K562 (cell line): ENCODE data around the gene MEPE. TPM values are rescaled to one million over a fixed set of nuclear protein-coding genes. Genes with fewer than 3 reads are reported as not detected.

Source experiments
- ATAC-seq: fragments of 200-7000 bp; cut with Tn5 transposase; 3 replicates; pipeline ENCODE4 v1.9.1; 2020; ENCODE audit warnings: moderate library complexity
- BruUV-seq: library from RNA; stranded (reverse); fragments of 400-500 nt; replicated peaks from 2 replicates; lab custom pipeline; 2021; lab: Mats Ljungman, UMichigan
- CTCF ChIA-PET: fragments of 300-600 bp; formaldehyde crosslinking; extraction: SDS; loops from one replicate; lab custom pipeline; 2021; ENCODE audit warnings: low intra/inter-chr PET ratio; lab: Yijun Ruan, JAX
- POLR2A ChIA-PET: fragments of 300-600, 350-650 bp; sonication (Branson Sonifier 250); formaldehyde crosslinking; extraction: SDS; loops from one replicate; lab custom pipeline; 2021; ENCODE audit warnings: antibody characterized with exemption, inconsistent platforms; lab: Yijun Ruan, JAX
- DNase-seq, 4 experiments: peaks; one replicate each; pipeline versions ENCODE4 v3.0.0 to v3.0.0-alpha.2; 2011 to 2018; ENCODE audit warnings: low spot score in 3 of 4, mixed read lengths in 3 of 4; ENCODE audit errors: extremely low read depth in 1 of 4
- FAIRE-seq: peaks from 2 replicates; lab custom pipeline; 2011; peaks lifted over from hg19 to GRCh38; lab: Jason Lieb, UNC
- H2AFZ ChIP-seq: 2 replicates; pipeline ENCODE4 v1.6.0; 2011; ENCODE audit warnings: low read depth, low read length, control low read depth, inconsistent platforms
- H3K27ac ChIP-seq: fragments of 200-600 bp; 3 replicates; pipeline ENCODE4 v1.8.0; 2011; ENCODE audit warnings: low read depth, mild to moderate bottlenecking, control low read depth, inconsistent platforms, low read length, moderate library complexity, mixed read lengths; ENCODE audit errors: extremely low read depth
- H3K27me3 ChIP-seq, 2 experiments: fragments of 300-600 bp in 1 of 2; 2 replicates in 1 of 2; 3 replicates in 1 of 2; pipeline versions ENCODE4 v1.6.0 to v1.8.0; 2011; ENCODE audit warnings: inconsistent platforms in 2 of 2, low read length in 2 of 2, mild to moderate bottlenecking in 1 of 2, mixed read lengths in 1 of 2, moderate library complexity in 1 of 2; ENCODE audit not compliant: control insufficient read depth in 2 of 2, insufficient read depth in 2 of 2
- H3K36me3 ChIP-seq: fragments of 300-600 bp; 3 replicates; pipeline ENCODE4 v1.8.0; 2011; ENCODE audit warnings: mild to moderate bottlenecking, low read length, inconsistent platforms; ENCODE audit not compliant: control insufficient read depth, insufficient read depth
- H3K4me1 ChIP-seq, 2 experiments: fragments of 200-600 bp in 1 of 2; replicated peaks in 1 of 2; 2 replicates in 1 of 2; 3 replicates in 1 of 2; pipeline versions ENCODE4 v1.5.1 to v1.8.0; 2011; ENCODE audit warnings: inconsistent platforms in 2 of 2, low read length in 2 of 2, mild to moderate bottlenecking in 1 of 2, mixed read lengths in 1 of 2, moderate library complexity in 1 of 2; ENCODE audit not compliant: control insufficient read depth in 2 of 2, insufficient read depth in 2 of 2
- H3K4me2 ChIP-seq: 2 replicates; pipeline ENCODE4 v1.6.1; 2011; ENCODE audit warnings: low read length, control low read depth, inconsistent platforms, mixed read lengths; ENCODE audit not compliant: insufficient read depth
- H3K4me3 ChIP-seq: fragments of 200-600 bp; sonication (generic), shearing (Covaris generic); 2 replicates; pipeline ENCODE4 v1.5.1; 2016; ENCODE audit warnings: control low read depth, inconsistent platforms
- H3K79me2 ChIP-seq: fragments of 200-600 bp; 3 replicates; pipeline ENCODE4 v1.8.0; 2011; ENCODE audit warnings: low read length, inconsistent platforms; ENCODE audit not compliant: control insufficient read depth, insufficient read depth
- H3K9ac ChIP-seq, 2 experiments: 2 replicates each; pipeline versions ENCODE4 v1.6.0 to v1.6.1; 2011; ENCODE audit warnings: low read depth in 2 of 2, low read length in 2 of 2, control low read depth in 1 of 2, inconsistent platforms in 1 of 2, mild to moderate bottlenecking in 1 of 2, mixed read lengths in 1 of 2; ENCODE audit not compliant: insufficient read depth in 1 of 2
- H3K9me1 ChIP-seq: one replicate; pipeline ENCODE4 v1.6.0; 2011; ENCODE audit warnings: inconsistent platforms, mild to moderate bottlenecking, low read length, moderate library complexity; ENCODE audit not compliant: control insufficient read depth, insufficient read depth
- H3K9me3 ChIP-seq: replicated peaks from 2 replicates; pipeline ENCODE4 v1.5.1; 2011; ENCODE audit warnings: low read depth, low read length, inconsistent platforms; ENCODE audit not compliant: control insufficient read depth, insufficient read depth
- H4K20me1 ChIP-seq: replicated peaks from 2 replicates; pipeline ENCODE4 v1.6.1; 2011; ENCODE audit warnings: low read length, inconsistent platforms, mixed read lengths; ENCODE audit not compliant: control insufficient read depth, insufficient read depth
- CREB1 ChIP-seq, 2 experiments: sonication (generic) in 1 of 2; formaldehyde crosslinking in 1 of 2; IDR thresholded peaks; 2 replicates each; pipeline versions ENCODE4 v1.6.1 to v1.8.0; 2012 to 2022; ENCODE audit warnings: inconsistent platforms in 1 of 2, mild to moderate bottlenecking in 1 of 2, missing genetic modification reagents in 1 of 2, moderate library complexity in 1 of 2
- POLR3A ChIP-seq: IDR thresholded peaks from 2 replicates; pipeline ENCODE4 v1.6.1; 2011; ENCODE audit warnings: borderline replicate concordance, mild to moderate bottlenecking, moderate library complexity; ENCODE audit not compliant: insufficient read length, insufficient read depth; ENCODE audit errors: extremely low read depth
- PRMT5 ChIP-seq: sonication (generic); formaldehyde crosslinking; IDR thresholded peaks from 2 replicates; pipeline ENCODE4 v1.5.0; 2020; ENCODE audit warnings: missing genetic modification reagents
- SP1 ChIP-seq: sonication (generic); formaldehyde crosslinking; IDR thresholded peaks from 2 replicates; pipeline ENCODE4 v1.8.1; 2022; ENCODE audit warnings: mild to moderate bottlenecking, missing genetic modification reagents
- TFAM ChIP-seq: fragments of 250-450 bp; sonication (Bioruptor Pico); conservative IDR thresholded peaks from 2 replicates; pipeline ENCODE4 v1.5.0; 2021; ENCODE audit warnings: mild to moderate bottlenecking, moderate library complexity
- YBX1 ChIP-seq: fragments of 450-650 bp; IDR thresholded peaks from 2 replicates; pipeline ENCODE4 v1.7.1; 2016; ENCODE audit warnings: mild to moderate bottlenecking
- ZFP30 ChIP-seq: fragments of 250-450 bp; sonication (Bioruptor Pico); IDR thresholded peaks from 2 replicates; pipeline ENCODE4 v1.8.0; 2022; ENCODE audit warnings: moderate library complexity, mild to moderate bottlenecking, inconsistent platforms, borderline replicate concordance
- ZNF408 ChIP-seq: fragments of 250-450 bp; sonication (Bioruptor Pico); IDR thresholded peaks from 2 replicates; pipeline ENCODE4 v1.4.0; 2020; ENCODE audit warnings: low read depth, mild to moderate bottlenecking, moderate library complexity
- WGBS: fragments of 100-300 bp; shearing (Covaris generic); methylation state at CpG from one replicate; pipeline ENCODE4 v1.1.6; 2016; ENCODE audit warnings: low coverage, mixed read lengths; ENCODE audit not compliant: insufficient coverage; ENCODE audit errors: missing lambda C conversion rate; 5-methylcytosine and 5-hydroxymethylcytosine counted together
- in situ Hi-C: fragments of 300-500 bp; cut with MboI; formaldehyde crosslinking; loops from 4 replicates; pipeline ENCODE4 v1.15.0; 2018; ENCODE audit warnings: inconsistent platforms, mixed read lengths
- intact Hi-C: fragments of 100-400 bp; cut with micrococcal nuclease; formaldehyde crosslinking; loops from 2 replicates; pipeline ENCODE4 v1.14.2; 2022
- polyA plus RNA-seq, 8 experiments: library from polyadenylated mRNA; depleted of rRNA in 4 of 8; stranded (reverse) in 5 of 8; unstranded in 3 of 8; fragments of >200 nt; fragmentation: Nextera tagmentation in 2 of 8; fragmentation: Illumina TruSeq in 1 of 8; extraction: Ambion mirVana in 2 of 8; extraction: Trizol in 1 of 8; gene quantifications; 2 replicates each; pipeline versions ENCODE4 v1.2.1 to v1.2.3, GENCODE V29; 2011 to 2014; ENCODE audit warnings: inconsistent platforms in 1 of 8, missing spikeins in 1 of 8
- total RNA-seq, 7 experiments: library from RNA; depleted of rRNA in 6 of 7; stranded (reverse); fragments of >200 nt in 6 of 7; fragmentation: Illumina TruSeq in 2 of 7; extraction: Trizol in 2 of 7; gene quantifications; 2 replicates each; pipeline versions ENCODE4 v1.2.1 to v1.2.3, GENCODE V29; 2011 to 2021; ENCODE audit warnings: low replicate concordance in 1 of 7

MEPE gene
- total and polyA plus RNA-seq, 9 of the 15 experiments (the other 6 are each of a cell fraction or from before 2014, with no cell fraction given), result not detected

- no peak overlapping the region for H3K4me2 ChIP-seq
- no peaks in the 10 kb centered on the region for H3K9me1 ChIP-seq
- peaks cover 0 to 3% of the 10 kb centered on the region in 2 experiments; a peak in 2 of 5 replicates for H3K27me3 ChIP-seq
- WGBS, result 3% methylated on average over 3 of the region's 3 CpGs
- H4K20me1 ChIP-seq, result no peaks in the 10 kb centered on the region
- intact Hi-C loops, result no loop called here
- TF ChIP-seq TFAM (CRISPR knock-in tag) (no peak), ZFP30 (CRISPR knock-in tag) (no peak), CREB1 (IDR thresholded peaks at IDR 0.05) (no peak), CREB1 (CRISPR knock-in tag; IDR thresholded peaks at IDR 0.05) (no peak), ZNF408 (CRISPR knock-in tag) (no peak), PRMT5 (no peak), SP1 (CRISPR knock-in tag) (no peak), POLR3A (no peak), YBX1 (no peak)
- H3K4me1 ChIP-seq, result no peaks in the 10 kb centered on the region; a peak in 1 of 5 replicates
- in situ Hi-C loops, result no loop called here
- DNase-seq (no peak), FAIRE-seq (no peak), ATAC-seq (no peak)
- no TSS peak for BruUV-seq
- ChIA-PET POLR2A (no interaction called here), CTCF (no interaction called here)
- no peak overlapping the region for H3K4me3 ChIP-seq
- no peaks in the 10 kb centered on the region for H3K9me3 ChIP-seq
- H3K27ac ChIP-seq, result no peak overlapping the region
- H3K9ac ChIP-seq, result no peak overlapping the region
- no peak overlapping the region for H2AFZ ChIP-seq
- no peaks in the 10 kb centered on the region for H3K36me3 ChIP-seq
- H3K79me2 ChIP-seq, result no peaks in the 10 kb centered on the region
Measured at GRCh38 chr4:87806520-87806919, 26.2 kb upstream of the MEPE start.
